Body of pancreas (tissue), 4 donors: Measurements from ENCODE around the gene SPRED2. TPM values are rescaled to one million over a fixed set of nuclear protein-coding genes. Genes with fewer than 3 reads are reported as not detected.
A peak's percentile ranks its signal among the peaks of the same experiment; 100 is the strongest.

Source experiments
- ATAC-seq: fragments of 150-250 bp; one replicate; pipeline ENCODE4 v1.9.1; 2016
- DNase-seq, 4 donors: peaks; one replicate each; pipeline ENCODE4 v3.0.0-alpha.2; 2019
- H3K27ac ChIP-seq, 4 donors: fragments of 200-600 bp; sonication (generic); 1 replicate in 3 of 4; 2 replicates in 1 of 4; pipeline versions ENCODE4 v1.5.1 to v1.6.1; 2016 to 2019; ENCODE audit warnings: mild to moderate bottlenecking in 1 of 4, mixed read lengths in 1 of 4, moderate library complexity in 1 of 4
- H3K27me3 ChIP-seq, 2 donors: fragments of 200-600 bp; sonication (generic); one replicate each; pipeline ENCODE4 v1.6.0; 2016; ENCODE audit warnings: mild to moderate bottlenecking in 1 of 2
- H3K36me3 ChIP-seq, 2 donors: fragments of 200-600 bp; sonication (generic); replicated peaks in 1 of 2; 2 replicates each; pipeline ENCODE4 v1.5.1; 2016; ENCODE audit warnings: low read depth in 2 of 2; ENCODE audit not compliant: insufficient read depth in 1 of 2
- H3K4me1 ChIP-seq: fragments of 200-600 bp; sonication (generic); one replicate; pipeline ENCODE4 v1.6.0; 2016
- H3K4me3 ChIP-seq, 2 donors: fragments of 200-600 bp; sonication (generic); 1 replicate in 1 of 2; 2 replicates in 1 of 2; pipeline ENCODE4 v1.5.1; 2016 to 2019
- H3K9me3 ChIP-seq, 3 donors: fragments of 200-600 bp; sonication (generic); 1 replicate in 2 of 3; 2 replicates in 1 of 3; pipeline ENCODE4 v1.5.1; 2016
- CTCF ChIP-seq, 7 experiments: fragments of 450-650 bp in 4 of 7; fragments of 200-600 bp in 3 of 7; sonication (generic) in 3 of 7; IDR thresholded peaks; one replicate each; pipeline ENCODE4 v1.5.1; 2016 to 2019; ENCODE audit warnings: antibody characterized with exemption in 7 of 7
- POLR2A ChIP-seq, 3 donors: fragments of 450-650 bp; IDR thresholded peaks; one replicate each; pipeline ENCODE4 v1.6.1; 2016; ENCODE audit warnings: antibody characterized with exemption in 3 of 3, mild to moderate bottlenecking in 2 of 3
- WGBS, 2 donors: methylation state at CpG; one replicate each; pipeline ENCODE4 v1.1.5; 2017; 5-methylcytosine and 5-hydroxymethylcytosine counted together
- intact Hi-C: fragments of 100-400 bp; cut with DNase I; formaldehyde crosslinking; loops from one replicate; pipeline ENCODE4 v1.15.1; 2023
- total RNA-seq, 2 donors: library from RNA; depleted of rRNA; stranded (reverse); fragments of >200 nt; gene quantifications; one replicate each; pipeline ENCODE4 v1.1.0, GENCODE V29; 2016

SPRED2 gene
- total RNA-seq: 10 to 100 TPM; 16.1 to 16.2 TPM

- 0% methylated on average over 54 to 67 of the region's 68 CpGs for WGBS, 2 donors
- intact Hi-C loops: no loop called here
Observed at GRCh38 chr2:65432227-65433190, at the start of gene SPRED2. Gene SPRED2 (minus strand): TSS chr2:65432599. CDS start chr2:65431987, 612 bp downstream.

GRCh38 chr2:65481961-65482360, 49.6 kb upstream of the SPRED2 start:
- intact Hi-C loops: no loop called here
- DNase-seq (no peak), ATAC-seq (no peak)
- no peaks in the 10 kb centered on the region for H3K36me3 ChIP-seq
- H3K4me1 ChIP-seq: no peaks in the 10 kb centered on the region
- TF ChIP-seq CTCF (IDR thresholded peaks at IDR 0.05): no peak
- no peak for TF ChIP-seq POLR2A (IDR thresholded peaks at IDR 0.05)
- no peaks in the 10 kb centered on the region for H3K9me3 ChIP-seq
- WGBS, 2 donors: 83 to 97% methylated on average over 2 of the region's 2 CpGs
- H3K27ac ChIP-seq: no peak overlapping the region
- no peaks in the 10 kb centered on the region for H3K27me3 ChIP-seq
- no peak overlapping the region for H3K4me3 ChIP-seq

More at GRCh38 chr2:65432227-65433190, at the start of gene SPRED2:
- Histone ChIP-seq H3K4me1 (peaks cover 29% of the 10 kb centered on the region), H3K36me3 (no peaks in the 10 kb centered on the region), H3K9me3 (no peaks in the 10 kb centered on the region), H3K27me3 (no peaks in the 10 kb centered on the region), H3K27ac (peak within 1 kb of the TSS; percentile 93 to 100 (median 98)), H3K4me3 (peak within 1 kb of the TSS; percentile 90 to 99)
- ATAC-seq (peak; percentile 66), DNase-seq (peak; percentile 93 to 96 (median 95))
- TF ChIP-seq POLR2A (IDR thresholded peaks at IDR 0.05) (peak; percentile 87), CTCF (IDR thresholded peaks at IDR 0.05) (peak in 3 of 7 experiments; percentile 24 to 34 (median 27))

GRCh38 chr2:65479524-65479923, 47.1 kb upstream of the SPRED2 start:
- Histone ChIP-seq H3K4me1 (no peaks in the 10 kb centered on the region), H3K27me3 (no peaks in the 10 kb centered on the region), H3K36me3 (no peaks in the 10 kb centered on the region), H3K4me3 (no peak overlapping the region), H3K27ac (no peak overlapping the region), H3K9me3 (no peaks in the 10 kb centered on the region)
- WGBS, 2 donors: 67 to 82% methylated on average over 12 of the region's 12 CpGs
- ATAC-seq (no peak), DNase-seq (no peak)
- intact Hi-C loops: no loop called here
- no peak for TF ChIP-seq POLR2A (IDR thresholded peaks at IDR 0.05)

- Histone ChIP-seq H3K27ac (no peak overlapping the region), H3K36me3 (no peaks in the 10 kb centered on the region), H3K4me1 (no peaks in the 10 kb centered on the region), H3K27me3 (no peaks in the 10 kb centered on the region), H3K9me3 (no peaks in the 10 kb centered on the region), H3K4me3 (no peak overlapping the region)
- ATAC-seq (no peak), DNase-seq (no peak)
- intact Hi-C loops: no loop called here
- TF ChIP-seq POLR2A (IDR thresholded peaks at IDR 0.05) (no peak), CTCF (IDR thresholded peaks at IDR 0.05) (no peak)
- WGBS, 2 donors: 81 to 82% methylated on average over 7 of the region's 7 CpGs
Observed at GRCh38 chr2:65478498-65479135, 46.2 kb upstream of the SPRED2 start.

- DNase-seq: no peak
- intact Hi-C loops: no loop called here
Observed at GRCh38 chr2:65477590-65477989, 45.2 kb upstream of the SPRED2 start.

More at GRCh38 chr2:65477590-65477989, 45.2 kb upstream of the SPRED2 start:
- Histone ChIP-seq H3K27ac (no peak overlapping the region), H3K4me1 (no peaks in the 10 kb centered on the region), H3K9me3 (no peaks in the 10 kb centered on the region), H3K36me3 (no peaks in the 10 kb centered on the region), H3K27me3 (no peaks in the 10 kb centered on the region), H3K4me3 (no peak overlapping the region)
- 57 to 66% methylated on average over 4 of the region's 4 CpGs for WGBS, 2 donors
- TF ChIP-seq POLR2A (IDR thresholded peaks at IDR 0.05): no peak
- TF ChIP-seq CTCF (IDR thresholded peaks at IDR 0.05): no peak
- ATAC-seq: no peak
